Natural killer cell (primary cell): Measurements from ENCODE around the gene GAS6. TPM values are rescaled to one million over a fixed set of nuclear protein-coding genes. Genes with fewer than 3 reads are reported as not detected.

Source experiments
- ATAC-seq, 3 donors: fragments of 150-1000 bp in 2 of 3; fragments of 200-7000 bp in 1 of 3; cut with Tn5 transposase; 1 replicate in 1 of 3; 2 replicates in 2 of 3; pipeline ENCODE4 v1.10.0; 2021; ENCODE audit warnings: mild to moderate bottlenecking in 2 of 3, moderate library complexity in 2 of 3
- DNase-seq, 2 donors: peaks; one replicate each; pipeline versions ENCODE4 v3.0.0 to v3.0.0-alpha.2; 2013 to 2021; ENCODE audit warnings: mixed read lengths in 1 of 2
- H3K27ac ChIP-seq: one replicate; pipeline ENCODE4 v1.5.1; 2013; ENCODE audit warnings: mild to moderate bottlenecking, low read length
- H3K27me3 ChIP-seq: one replicate; pipeline ENCODE4 v1.6.1; 2013; ENCODE audit warnings: low read length; ENCODE audit not compliant: control insufficient read depth, insufficient read depth
- H3K36me3 ChIP-seq: one replicate; pipeline ENCODE4 v1.6.1; 2013; ENCODE audit warnings: low read length; ENCODE audit not compliant: control insufficient read depth, insufficient read depth
- H3K4me1 ChIP-seq: one replicate; pipeline ENCODE4 v1.6.1; 2013; ENCODE audit warnings: low read length; ENCODE audit not compliant: control insufficient read depth, insufficient read depth
- H3K4me3 ChIP-seq: one replicate; pipeline ENCODE4 v1.5.1; 2013; ENCODE audit warnings: low read length
- H3K9me3 ChIP-seq: one replicate; pipeline ENCODE4 v1.6.1; 2013; ENCODE audit warnings: low read length; ENCODE audit not compliant: control insufficient read depth, insufficient read depth
- H3K27ac Mint-ChIP-seq, 2 donors: one replicate each; pipeline ENCODE4 v1.8.0; 2022; ENCODE audit warnings: mild to moderate bottlenecking in 2 of 2, mixed read lengths in 2 of 2, moderate library complexity in 1 of 2
- H3K27me3 Mint-ChIP-seq, 2 donors: one replicate each; pipeline ENCODE4 v1.8.0; 2022; ENCODE audit warnings: low read depth in 2 of 2, mixed read lengths in 2 of 2
- H3K36me3 Mint-ChIP-seq: one replicate; pipeline ENCODE4 v1.8.0; 2022; ENCODE audit warnings: mixed read lengths
- H3K4me1 Mint-ChIP-seq, 2 donors: one replicate each; pipeline ENCODE4 v1.8.0; 2022; ENCODE audit warnings: mixed read lengths in 2 of 2
- H3K4me3 Mint-ChIP-seq: one replicate; pipeline ENCODE4 v1.8.0; 2022; ENCODE audit warnings: mild to moderate bottlenecking, moderate library complexity, mixed read lengths
- H3K9me3 Mint-ChIP-seq, 2 donors: one replicate each; pipeline ENCODE4 v1.8.0; 2022; ENCODE audit warnings: mixed read lengths in 2 of 2
- CTCF ChIP-seq: fragments of 200-600 bp; IDR thresholded peaks from one replicate; pipeline ENCODE4 v1.8.0; 2022; ENCODE audit warnings: antibody characterized with exemption
- WGBS: methylation state at CpG from one replicate; pipeline ENCODE4 v1.1.7; 2013; ENCODE audit warnings: missing lambda C conversion rate; ENCODE audit not compliant: insufficient coverage; 5-methylcytosine and 5-hydroxymethylcytosine counted together
- intact Hi-C: fragments of 100-400 bp; cut with micrococcal nuclease; formaldehyde crosslinking; loops from one replicate; pipeline ENCODE4 v1.14.2; 2022
- total RNA-seq, 4 donors: library from RNA; stranded (reverse); fragments of 120-200 nt in 1 of 4; gene quantifications; one replicate each; pipeline versions ENCODE4 v1.2.3 to v1.2.4, GENCODE V29; 2013 to 2022

GAS6 gene
- total RNA-seq, 3 donors from 2014 or later (not counting 1 experiment from before 2014, with no cell fraction given) = 0.40 to 1.4 (median 0.41) TPM

GRCh38 chr13:113803409-113804016 lies 60.4 kb downstream of the GAS6 start:
- Mint-ChIP-seq H3K9me3 (no peaks in the 10 kb centered on the region), H3K4me3 (no peak overlapping the region), H3K4me1 (peaks cover 0 to 5% of the 10 kb centered on the region in 2 donors), H3K36me3 (no peaks in the 10 kb centered on the region), H3K27me3 (no peaks in the 10 kb centered on the region), H3K27ac (no peak overlapping the region)
- 81% methylated on average over 32 of the region's 32 CpGs for WGBS
- H3K36me3 ChIP-seq = no peaks in the 10 kb centered on the region
- no peaks in the 10 kb centered on the region for H3K27me3 ChIP-seq
- H3K4me3 ChIP-seq = no peak overlapping the region
- DNase-seq (no peak), ATAC-seq (no peak)
- intact Hi-C loops = no loop called here
- no peak overlapping the region for H3K27ac ChIP-seq
- peaks cover 4% of the 10 kb centered on the region for H3K9me3 ChIP-seq
- no peak for TF ChIP-seq CTCF
- H3K4me1 ChIP-seq = no peaks in the 10 kb centered on the region

- no peaks in the 10 kb centered on the region for H3K4me1 ChIP-seq
- Mint-ChIP-seq H3K27me3 (no peaks in the 10 kb centered on the region), H3K4me1 (peaks cover 0 to under 1% of the 10 kb centered on the region in 2 donors), H3K27ac (no peak overlapping the region), H3K9me3 (no peaks in the 10 kb centered on the region), H3K36me3 (no peaks in the 10 kb centered on the region), H3K4me3 (no peak overlapping the region)
- intact Hi-C loops = no loop called here
- TF ChIP-seq CTCF = no peak
- no peaks in the 10 kb centered on the region for H3K9me3 ChIP-seq
- no peak overlapping the region for H3K4me3 ChIP-seq
- H3K27ac ChIP-seq = no peak overlapping the region
- DNase-seq (no peak), ATAC-seq (no peak)
- 63% methylated on average over 25 of the region's 25 CpGs for WGBS
- H3K27me3 ChIP-seq = no peaks in the 10 kb centered on the region
- H3K36me3 ChIP-seq = no peaks in the 10 kb centered on the region
Observed at GRCh38 chr13:113802761-113803160, 61.1 kb downstream of the GAS6 start.

GRCh38 chr13:113802090-113802531 lies 61.8 kb downstream of the GAS6 start:
- no peaks in the 10 kb centered on the region for H3K4me1 ChIP-seq
- H3K27me3 Mint-ChIP-seq = no peaks in the 10 kb centered on the region
- DNase-seq (no peak), ATAC-seq (no peak)
- WGBS = 9% methylated on average over 15 of the region's 15 CpGs
- no peak overlapping the region for H3K4me3 Mint-ChIP-seq
- H3K36me3 ChIP-seq = no peaks in the 10 kb centered on the region
- no peaks in the 10 kb centered on the region for H3K9me3 Mint-ChIP-seq
- no peak overlapping the region for H3K27ac Mint-ChIP-seq
- intact Hi-C loops = no loop called here
- no peaks in the 10 kb centered on the region for H3K9me3 ChIP-seq
- H3K27me3 ChIP-seq = no peaks in the 10 kb centered on the region
- no peaks in the 10 kb centered on the region for H3K4me1 Mint-ChIP-seq
- H3K27ac ChIP-seq = no peak overlapping the region
- TF ChIP-seq CTCF = no peak
- no peaks in the 10 kb centered on the region for H3K36me3 Mint-ChIP-seq
- H3K4me3 ChIP-seq = no peak overlapping the region
